Immature natural killer cell (primary cell): ENCODE measurements around the gene MVP. TPM values are rescaled to one million over a fixed set of nuclear protein-coding genes. Genes with fewer than 3 reads are reported as not detected.
"Not testable (repeated sequence)": the region's sequence is repeated elsewhere in the genome, so short reads cannot be mapped to it uniquely, and the experiment has no call there.

Experiments used
- DNase-seq, 3 donors: peaks; one replicate each; pipeline ENCODE4 v3.0.0; 2022; ENCODE audit warnings: mixed read lengths in 1 of 3
- H3K27ac Mint-ChIP-seq, 6 donors: one replicate each; pipeline ENCODE4 v1.8.0; 2020; ENCODE audit warnings: mixed read lengths in 6 of 6, mild to moderate bottlenecking in 5 of 6, inconsistent platforms in 4 of 6, moderate library complexity in 3 of 6
- H3K27me3 Mint-ChIP-seq, 3 donors: one replicate each; pipeline ENCODE4 v1.8.0; 2020 to 2021; ENCODE audit warnings: low read depth in 3 of 3, mild to moderate bottlenecking in 3 of 3, mixed read lengths in 3 of 3, moderate library complexity in 3 of 3, inconsistent platforms in 1 of 3
- H3K36me3 Mint-ChIP-seq, 3 donors: one replicate each; pipeline ENCODE4 v1.8.0; 2020; ENCODE audit warnings: mixed read lengths in 3 of 3, inconsistent platforms in 2 of 3, mild to moderate bottlenecking in 2 of 3
- H3K4me1 Mint-ChIP-seq, 2 donors: one replicate each; pipeline ENCODE4 v1.8.0; 2020; ENCODE audit warnings: inconsistent platforms in 2 of 2, mild to moderate bottlenecking in 2 of 2, mixed read lengths in 2 of 2, moderate library complexity in 1 of 2
- H3K4me3 Mint-ChIP-seq, 5 donors: one replicate each; pipeline ENCODE4 v1.8.0; 2020; ENCODE audit warnings: mild to moderate bottlenecking in 5 of 5, mixed read lengths in 5 of 5, inconsistent platforms in 3 of 5, moderate library complexity in 3 of 5
- H3K9me3 Mint-ChIP-seq, 6 donors: one replicate each; pipeline ENCODE4 v1.8.0; 2020; ENCODE audit warnings: mild to moderate bottlenecking in 6 of 6, mixed read lengths in 6 of 6, inconsistent platforms in 4 of 6, moderate library complexity in 3 of 6
- polyA plus RNA-seq, 3 donors: library from polyadenylated mRNA; unstranded; fragments of 300-500 nt; fragmentation: Illumina TruSeq; gene quantifications; one replicate each; pipeline ENCODE4 v1.2.3, GENCODE V29; 2021

The MVP gene
- polyA plus RNA-seq, 3 donors from 2014 or later: 103 to 195 (median 142) TPM

GRCh38 chr16:29790949-29791844 lies 29.1 kb upstream of the MVP start:
- peaks cover 35 to 40% of the 10 kb centered on the region in 2 donors for H3K4me1 Mint-ChIP-seq
- H3K9me3 Mint-ChIP-seq: no peaks in the 10 kb centered on the region
- H3K36me3 Mint-ChIP-seq: no peaks in the 10 kb centered on the region
- H3K27me3 Mint-ChIP-seq: peaks cover 5 to 13% (median 6%) of the 10 kb centered on the region in 3 donors
- peak overlapping the region; percentile 93 to 99 (median 97) for H3K4me3 Mint-ChIP-seq
- DNase-seq: peak in 1 of 3 donors; percentile 29
- H3K27ac Mint-ChIP-seq: peak overlapping the region; percentile 90 to 99 (median 98)

GRCh38 chr16:29791845-29792807 lies 28.1 kb upstream of the MVP start:
- peak overlapping the region; percentile 90 to 99 (median 98) for H3K27ac Mint-ChIP-seq
- DNase-seq: no peak
- peaks cover 5 to 11% (median 6%) of the 10 kb centered on the region in 3 donors for H3K27me3 Mint-ChIP-seq
- H3K4me1 Mint-ChIP-seq: peaks cover 35 to 40% of the 10 kb centered on the region in 2 donors
- H3K9me3 Mint-ChIP-seq: no peaks in the 10 kb centered on the region
- H3K4me3 Mint-ChIP-seq: peak overlapping the region; percentile 93 to 99 (median 97)
- H3K36me3 Mint-ChIP-seq: peaks cover 0 to 3% (median 3%) of the 10 kb centered on the region in 3 donors

- not testable (repeated sequence) for H3K27ac Mint-ChIP-seq, H3K9me3 Mint-ChIP-seq, DNase-seq
- Mint-ChIP-seq H3K4me1 (peaks cover 35 to 40% of the 10 kb centered on the region in 2 donors), H3K4me3 (peak overlapping the region in 1 of 5 donors; percentile 57), H3K27me3 (peaks cover 5 to 11% (median 6%) of the 10 kb centered on the region in 3 donors), H3K36me3 (peaks cover 5 to 11% (median 9%) of the 10 kb centered on the region in 3 donors)
Measured at GRCh38 chr16:29793153-29793552, 27.1 kb upstream of the MVP start.

- Mint-ChIP-seq H3K27me3 (peaks cover 5 to 8% (median 6%) of the 10 kb centered on the region in 3 donors), H3K9me3 (no peaks in the 10 kb centered on the region), H3K4me3 (no peak overlapping the region), H3K4me1 (peaks cover 35 to 40% of the 10 kb centered on the region in 2 donors), H3K27ac (no peak overlapping the region), H3K36me3 (peaks cover 8 to 18% (median 16%) of the 10 kb centered on the region in 3 donors)
- DNase-seq: no peak
Measured at GRCh38 chr16:29794231-29794710, 26.0 kb upstream of the MVP start.

- H3K4me3 Mint-ChIP-seq: peak overlapping the region in 1 of 5 donors; percentile 43
- H3K36me3 Mint-ChIP-seq: peaks cover 11 to 24% (median 13%) of the 10 kb centered on the region in 3 donors
Measured at GRCh38 chr16:29802416-29802935, 17.8 kb upstream of the MVP start.

GRCh38 chr16:29804020-29804419 lies 16.2 kb upstream of the MVP start:
- peaks cover 29 to 35% of the 10 kb centered on the region in 2 donors for H3K4me1 Mint-ChIP-seq
- H3K4me3 Mint-ChIP-seq: peak overlapping the region; percentile 79 to 100 (median 96)
- no peaks in the 10 kb centered on the region for H3K9me3 Mint-ChIP-seq
- peaks cover 4 to 15% (median 7%) of the 10 kb centered on the region in 3 donors for H3K36me3 Mint-ChIP-seq
- peaks cover 24 to 35% (median 27%) of the 10 kb centered on the region in 3 donors for H3K27me3 Mint-ChIP-seq
- H3K27ac Mint-ChIP-seq: peak overlapping the region; percentile 93 to 100 (median 98)
- DNase-seq: no peak

More at GRCh38 chr16:29802416-29802935, 17.8 kb upstream of the MVP start:
- peak overlapping the region in 4 of 6 donors; percentile 40 to 73 (median 52) for H3K27ac Mint-ChIP-seq
- peaks cover 10 to 23% (median 18%) of the 10 kb centered on the region in 3 donors for H3K27me3 Mint-ChIP-seq
- no peaks in the 10 kb centered on the region for H3K9me3 Mint-ChIP-seq
- peaks cover 14 to 20% of the 10 kb centered on the region in 2 donors for H3K4me1 Mint-ChIP-seq
- DNase-seq: no peak

- no peak for DNase-seq
Measured at GRCh38 chr16:29804455-29805231, 15.6 kb upstream of the MVP start.

GRCh38 chr16:29805232-29806098 lies 14.8 kb upstream of the MVP start:
- Mint-ChIP-seq H3K36me3 (peaks cover 4 to 15% (median 7%) of the 10 kb centered on the region in 3 donors), H3K4me1 (peaks cover 38 to 40% of the 10 kb centered on the region in 2 donors), H3K4me3 (peak overlapping the region; percentile 96 to 100 (median 99)), H3K27me3 (peaks cover 30 to 39% (median 31%) of the 10 kb centered on the region in 3 donors), H3K9me3 (no peaks in the 10 kb centered on the region), H3K27ac (peak overlapping the region; percentile 93 to 100 (median 99))
- peak; percentile 97 to 98 (median 98) for DNase-seq

More at GRCh38 chr16:29804455-29805231, 15.6 kb upstream of the MVP start:
- peaks cover 25 to 36% (median 27%) of the 10 kb centered on the region in 3 donors for H3K27me3 Mint-ChIP-seq
- H3K36me3 Mint-ChIP-seq: peaks cover 4 to 15% (median 7%) of the 10 kb centered on the region in 3 donors
- no peaks in the 10 kb centered on the region for H3K9me3 Mint-ChIP-seq
- peaks cover 32 to 36% of the 10 kb centered on the region in 2 donors for H3K4me1 Mint-ChIP-seq
- H3K4me3 Mint-ChIP-seq: peak overlapping the region; percentile 96 to 100 (median 99)
- peak overlapping the region; percentile 93 to 100 (median 99) for H3K27ac Mint-ChIP-seq

- H3K9me3 Mint-ChIP-seq: no peaks in the 10 kb centered on the region
- peaks cover 4 to 10% (median 4%) of the 10 kb centered on the region in 3 donors for H3K36me3 Mint-ChIP-seq
- peak within 1 kb of the TSS; percentile 96 to 100 (median 99) for H3K4me3 Mint-ChIP-seq
- peaks cover 44 to 47% of the 10 kb centered on the region in 2 donors for H3K4me1 Mint-ChIP-seq
- peak; percentile 62 to 78 (median 76) for DNase-seq
- peak within 1 kb of the TSS; percentile 96 to 100 (median 100) for H3K27ac Mint-ChIP-seq
- peaks cover 35 to 41% (median 35%) of the 10 kb centered on the region in 3 donors for H3K27me3 Mint-ChIP-seq
Measured at GRCh38 chr16:29806099-29806579, 14.1 kb upstream of the MVP start, which contains the start of gene MAZ. Gene MAZ, plus strand, starts transcription at chr16:29806529. Its CDS starts 173 bp downstream, at chr16:29806702.

- H3K27me3 Mint-ChIP-seq: peaks cover 35 to 43% (median 42%) of the 10 kb centered on the region in 3 donors
- H3K27ac Mint-ChIP-seq: peak overlapping the region; percentile 94 to 100 (median 100)
- peaks cover 4% of the 10 kb centered on the region in 3 donors for H3K36me3 Mint-ChIP-seq
Measured at GRCh38 chr16:29806641-29807425, 13.4 kb upstream of the MVP start.

More at GRCh38 chr16:29806641-29807425, 13.4 kb upstream of the MVP start:
- Mint-ChIP-seq H3K4me1 (peaks cover 51 to 53% of the 10 kb centered on the region in 2 donors), H3K9me3 (no peaks in the 10 kb centered on the region), H3K4me3 (peak overlapping the region; percentile 90 to 98 (median 95))
- DNase-seq: peak in 2 of 3 donors; percentile 48 to 50
